NCI-H748 (cell line): ENCODE measurements around the gene RIPK3.
"Not testable (repeated sequence)": the region's sequence is repeated elsewhere in the genome, so short reads cannot be mapped to it uniquely, and the experiment has no call there.

ENCODE experiments used
- DNase-seq: peaks from one replicate; lab custom pipeline; 2025; ENCODE audit not compliant: unreplicated experiment; lab: John Stamatoyannopoulos, UW

RIPK3 gene

DNA sequence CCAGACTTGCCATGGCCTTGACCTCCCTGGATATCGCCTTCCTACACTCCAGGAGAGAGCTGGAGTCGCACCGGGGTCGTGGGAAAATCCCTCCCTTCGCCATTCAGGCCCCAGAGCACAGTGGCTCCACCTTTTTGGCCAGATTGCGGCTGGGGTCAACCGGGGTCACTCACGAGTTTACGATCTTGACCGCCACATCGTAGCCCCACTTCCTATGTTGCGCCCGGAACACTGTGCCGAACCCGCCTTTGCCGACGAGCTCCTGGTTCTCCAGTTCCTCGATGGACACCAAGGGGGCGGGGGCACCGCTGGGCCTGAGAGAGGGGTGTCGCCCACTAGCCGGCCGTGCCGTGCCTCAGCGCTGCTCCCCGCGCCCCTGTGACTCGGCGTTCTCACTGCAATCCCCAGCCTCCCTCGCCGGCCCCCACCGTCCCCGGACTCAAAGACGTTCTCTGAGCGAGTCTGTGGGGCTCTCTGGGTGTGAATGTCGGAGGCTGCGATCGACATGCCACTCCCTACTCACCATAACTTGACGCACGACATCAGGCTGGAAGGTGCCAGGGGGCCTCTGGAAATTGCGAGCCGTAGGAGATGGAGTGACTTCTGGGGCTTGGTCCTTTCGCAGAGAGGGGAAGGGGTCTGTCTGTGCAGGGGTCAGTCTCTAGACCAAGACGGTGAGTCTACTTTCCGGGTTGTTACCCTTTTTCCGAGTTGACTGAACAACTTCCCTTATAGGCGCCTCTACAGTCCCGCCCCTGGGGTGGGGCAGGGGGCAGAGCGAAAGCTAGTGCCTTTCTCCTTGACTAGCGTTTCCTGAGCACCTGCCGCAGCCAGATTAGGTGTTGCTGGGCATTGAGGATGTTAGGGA lies at the start of gene RIPK3:
Gene RIPK3 (minus strand): TSS at position 708 of the 868 bp plus-strand sequence. CDS start 165 bp downstream, at position 543.
- DNase-seq = no peak

DNA sequence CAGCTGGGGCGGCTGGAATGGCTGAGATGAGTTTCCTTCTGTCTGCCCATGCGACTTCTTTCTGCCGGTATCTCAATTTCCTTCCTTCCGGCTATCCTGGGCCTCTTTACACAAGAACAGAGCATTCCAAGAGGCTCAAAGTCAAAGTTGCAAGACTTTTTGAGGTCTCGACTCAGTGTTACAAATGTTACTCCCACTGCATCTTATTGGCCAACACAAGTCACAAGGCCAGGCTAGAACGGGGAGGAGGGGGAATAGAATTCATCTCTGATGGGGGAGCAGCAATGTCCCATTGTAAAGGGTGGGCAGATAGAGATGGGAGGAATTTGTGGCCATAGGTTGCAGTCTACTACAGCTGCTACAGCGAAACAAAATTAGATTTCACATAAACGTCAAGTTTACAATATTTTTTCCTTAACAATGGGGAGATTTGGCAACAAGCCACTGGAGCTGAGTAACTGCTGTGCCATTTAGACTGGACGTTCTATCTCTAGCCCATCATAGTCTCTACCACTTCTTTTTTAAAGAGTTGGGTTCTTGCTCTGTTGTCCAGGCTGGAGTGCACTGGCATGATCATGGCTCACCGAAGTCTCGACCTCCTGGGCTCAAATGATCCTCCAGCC lies 49.5 kb upstream of the RIPK3 start:
- DNase-seq = no peak

DNA sequence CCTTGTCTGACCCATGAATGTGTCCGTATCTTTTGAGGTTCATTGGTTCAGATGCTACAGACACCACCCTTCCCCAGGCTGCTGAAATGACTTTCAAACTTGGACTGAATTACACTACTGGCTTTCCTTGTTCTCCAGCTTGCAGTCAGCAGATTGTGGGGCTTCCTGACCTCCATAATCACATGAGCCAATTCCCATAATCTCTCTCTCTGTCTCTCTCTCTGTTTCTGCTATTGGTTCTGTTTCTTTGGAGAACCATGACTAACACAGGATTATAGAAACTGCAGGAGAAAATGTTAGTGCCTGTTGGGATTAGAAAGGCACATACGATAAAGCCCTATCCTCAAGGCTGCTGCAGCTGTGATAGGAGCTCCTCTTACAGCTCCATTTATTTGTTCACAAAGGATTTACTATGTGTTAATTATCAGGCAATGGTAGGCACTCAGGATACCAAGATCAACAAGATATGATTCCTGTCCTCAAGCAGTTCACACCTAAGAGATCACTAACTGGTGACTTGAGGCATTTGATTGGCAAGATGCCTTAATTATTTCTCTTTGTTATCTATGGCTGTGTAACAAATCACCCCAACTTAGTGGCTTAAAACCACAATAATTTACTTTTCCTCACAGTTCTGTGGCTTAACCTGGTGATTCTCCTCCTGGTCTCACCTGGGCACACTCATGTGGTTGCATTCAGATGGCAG lies 48.8 kb upstream of the RIPK3 start:
- no peak for DNase-seq

DNA sequence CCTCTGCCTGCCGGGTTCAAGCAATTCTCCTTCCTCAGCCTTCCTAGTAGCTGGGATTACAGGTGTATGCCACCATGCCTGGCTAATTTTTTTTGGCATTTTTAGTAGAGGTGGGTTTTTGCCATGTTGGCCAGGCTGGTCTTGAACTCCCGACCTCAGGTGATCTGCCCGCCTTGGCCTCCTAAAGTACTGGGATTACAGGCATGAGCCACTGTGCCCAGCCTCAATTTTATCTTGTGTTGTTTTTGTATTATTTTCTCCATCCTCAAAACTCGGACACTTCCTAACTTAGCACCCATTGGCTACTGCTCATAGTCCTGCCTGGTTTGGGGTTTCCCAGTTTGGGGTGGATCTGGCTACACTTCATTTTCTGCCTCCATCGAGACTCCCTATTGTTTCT lies 47.8 kb upstream of the RIPK3 start:
- DNase-seq = not testable (repeated sequence)

DNA sequence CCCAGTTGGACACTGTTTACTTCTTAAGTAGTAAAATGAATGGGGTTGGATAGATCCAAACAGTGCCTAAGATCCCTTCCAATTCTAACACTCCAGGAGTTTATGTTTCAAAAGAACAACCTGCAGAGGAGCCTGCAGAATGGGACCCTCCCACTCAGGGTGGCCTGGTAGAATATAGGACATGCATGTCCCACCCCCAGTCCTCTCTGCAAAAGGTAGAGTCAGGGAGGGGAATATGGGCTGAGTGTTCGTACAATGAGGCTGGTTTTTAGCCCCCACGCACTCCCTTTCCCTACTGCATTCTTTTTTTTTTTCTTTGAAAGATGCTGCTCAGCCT lies 47.2 kb upstream of the RIPK3 start:
- DNase-seq = no peak

DNA sequence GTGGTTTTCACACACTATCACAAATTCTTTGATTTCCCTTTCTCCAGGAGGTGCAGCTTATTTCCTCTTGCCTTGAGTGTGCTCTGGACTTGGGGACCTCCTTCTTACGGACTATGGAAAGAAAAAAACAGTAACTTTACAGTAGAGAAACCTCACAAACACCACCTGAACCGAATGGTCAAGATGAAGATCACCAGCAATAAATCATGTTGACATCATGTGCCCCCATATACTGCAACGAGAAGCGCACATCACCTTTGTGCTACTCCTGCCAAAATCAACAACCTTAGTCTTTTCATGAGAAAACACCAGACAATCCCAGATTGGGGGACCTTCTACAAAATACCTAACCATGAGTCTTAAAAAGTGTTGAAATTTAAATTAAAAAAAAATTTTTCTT lies 45.7 kb upstream of the RIPK3 start:
- no peak for DNase-seq

DNA sequence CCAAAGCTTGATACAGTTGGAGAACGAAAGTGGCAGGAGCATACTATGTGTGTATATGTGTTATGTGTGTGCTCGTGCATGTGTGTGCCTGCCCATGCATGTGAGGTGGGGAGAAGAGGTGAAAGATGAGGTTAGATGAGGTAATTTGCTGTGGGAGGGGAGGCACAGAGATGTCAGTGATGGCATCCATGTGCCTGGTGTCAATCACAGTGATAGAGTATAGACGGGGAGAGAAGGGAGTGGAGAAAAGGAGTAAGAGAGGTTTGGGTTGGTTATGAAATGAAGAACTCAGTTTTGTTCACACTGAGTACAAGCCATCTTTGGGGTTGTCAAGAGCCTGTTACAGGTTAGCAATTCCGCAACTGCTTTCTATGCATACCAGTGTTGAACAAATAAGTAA lies 44.4 kb upstream of the RIPK3 start:
- no peak for DNase-seq

DNA sequence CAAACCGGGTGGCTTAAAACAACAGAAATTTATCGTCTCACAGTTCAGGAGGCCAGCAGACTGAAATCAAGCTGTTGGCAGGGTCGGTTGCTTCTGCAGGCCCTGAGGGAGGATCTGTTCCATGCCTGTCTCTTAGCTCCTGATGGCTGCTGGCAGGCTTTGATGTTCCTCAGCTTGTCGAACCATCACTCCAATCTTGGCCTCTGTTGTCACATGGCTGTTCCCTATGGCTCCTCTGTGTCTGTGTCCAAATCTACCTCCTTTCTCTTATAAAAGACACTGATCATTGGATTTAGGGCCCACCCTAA lies 42.2 kb upstream of the RIPK3 start:
- DNase-seq = no peak

DNA sequence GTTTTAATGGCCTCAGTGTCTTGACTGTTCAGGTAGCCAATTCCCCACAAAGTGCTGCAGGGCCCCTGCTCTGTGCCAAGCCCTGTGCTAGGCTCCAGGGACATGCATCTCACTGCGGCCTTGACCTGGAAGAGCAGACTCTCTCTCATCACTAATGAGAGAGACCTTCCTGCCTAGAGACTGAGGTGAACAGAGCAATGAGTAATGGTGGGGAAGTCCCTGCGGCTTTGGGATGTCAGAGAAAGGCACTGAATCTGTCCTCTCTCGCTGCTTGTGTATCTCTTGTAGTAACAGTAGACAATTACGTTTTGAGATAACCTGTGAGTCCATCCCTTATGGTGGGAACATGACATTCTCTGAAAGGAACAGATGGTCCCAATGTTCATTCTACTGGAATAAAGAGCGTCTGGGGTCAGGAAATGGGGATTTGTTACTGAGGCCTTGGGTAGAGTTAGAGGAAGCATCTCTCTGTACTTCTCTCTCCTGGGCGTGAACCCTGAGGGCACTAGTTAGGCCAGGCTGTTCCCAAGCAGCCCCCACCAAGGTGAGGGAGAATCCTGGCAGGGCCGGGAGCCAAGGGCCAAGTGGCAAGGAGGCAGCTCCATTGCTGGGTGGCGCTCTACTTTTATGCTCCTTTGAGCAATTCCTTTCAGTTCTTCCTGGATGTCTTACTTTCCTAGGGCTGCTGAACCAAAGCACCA lies 41.7 kb upstream of the RIPK3 start:
- no peak for DNase-seq

DNA sequence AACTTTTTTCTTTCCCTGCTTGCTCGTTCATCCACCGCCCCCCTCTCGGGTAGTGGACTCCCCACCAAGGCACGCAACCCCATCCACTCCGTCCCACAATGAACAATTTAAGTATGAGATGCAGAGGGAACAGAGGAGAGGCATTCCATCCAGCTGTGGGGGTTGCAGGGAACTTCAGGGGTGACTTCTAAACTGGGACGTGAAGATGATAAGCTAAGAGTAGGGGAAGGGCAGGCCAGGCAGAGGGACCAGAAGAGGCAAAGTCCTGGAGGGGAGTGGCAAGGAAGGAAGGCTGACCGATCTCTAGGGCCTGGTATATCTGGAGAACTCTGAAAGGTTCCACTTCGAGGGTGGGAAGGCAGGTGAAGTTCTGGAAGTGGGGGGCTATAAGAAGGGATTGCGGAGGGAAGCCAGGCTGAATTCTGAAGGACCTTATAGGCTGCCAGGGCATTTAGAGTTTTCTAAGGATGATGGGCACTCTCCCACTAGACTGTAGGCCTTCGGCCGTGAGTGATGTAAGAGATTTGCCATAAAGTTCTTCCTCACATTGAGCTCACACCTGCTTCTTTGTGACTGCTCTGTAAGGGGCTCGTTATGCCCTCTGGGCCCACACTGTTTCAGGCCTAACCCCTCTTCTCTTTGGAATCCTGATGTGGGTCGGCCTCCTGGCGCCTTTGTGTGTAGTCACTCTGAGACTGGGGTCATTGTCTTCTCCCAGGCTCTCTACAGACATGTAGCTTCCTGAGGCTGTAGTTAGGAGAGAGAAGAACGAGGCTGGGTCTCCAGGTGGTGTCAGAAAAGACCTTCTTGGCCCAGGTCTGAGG lies 40.3 kb upstream of the RIPK3 start:
- no peak for DNase-seq

DNA sequence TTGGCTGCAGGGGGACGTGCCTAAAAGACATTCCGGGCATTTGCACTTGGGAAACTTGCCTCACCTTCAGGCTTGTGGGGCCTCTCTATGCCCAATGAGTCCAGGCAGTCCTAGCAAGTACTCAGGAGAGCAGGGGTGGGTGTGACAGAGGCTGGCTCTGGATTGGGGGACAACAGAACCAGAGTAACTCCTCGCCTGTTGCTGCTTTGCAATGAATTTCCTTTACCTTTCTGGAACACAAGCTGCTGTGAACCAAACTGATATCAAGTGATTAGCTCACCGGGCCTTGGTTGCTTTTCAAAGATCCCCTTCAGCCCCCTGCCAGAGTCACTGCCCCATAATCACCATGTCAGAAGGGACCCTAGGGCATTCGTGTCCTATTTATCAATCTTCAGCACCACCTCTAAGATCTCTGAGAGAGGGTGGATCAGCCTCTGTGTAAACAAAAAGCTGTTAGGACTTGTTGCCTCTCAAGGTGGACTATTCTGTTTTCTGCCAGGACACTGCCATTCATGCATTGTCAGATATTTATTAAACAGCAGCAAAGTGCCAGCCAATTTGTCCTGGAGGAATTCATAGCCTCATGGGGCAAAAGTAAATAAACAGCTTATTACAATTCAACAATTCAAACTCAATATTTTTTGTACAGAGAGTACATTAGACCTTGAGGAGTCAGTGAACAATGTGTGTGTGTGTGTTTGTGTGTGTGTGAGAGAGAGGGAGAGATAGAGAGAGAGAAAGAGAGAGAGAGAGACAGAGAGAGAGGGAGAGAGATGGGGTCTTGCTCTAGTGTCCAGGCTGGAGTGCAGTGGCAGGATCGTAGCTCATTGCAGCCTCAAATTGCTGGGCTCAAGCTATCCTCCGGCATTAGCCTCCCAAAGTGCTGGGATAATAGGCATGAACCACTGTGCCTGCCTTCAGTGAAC lies 39.5 kb upstream of the RIPK3 start:
- DNase-seq = no peak

DNA sequence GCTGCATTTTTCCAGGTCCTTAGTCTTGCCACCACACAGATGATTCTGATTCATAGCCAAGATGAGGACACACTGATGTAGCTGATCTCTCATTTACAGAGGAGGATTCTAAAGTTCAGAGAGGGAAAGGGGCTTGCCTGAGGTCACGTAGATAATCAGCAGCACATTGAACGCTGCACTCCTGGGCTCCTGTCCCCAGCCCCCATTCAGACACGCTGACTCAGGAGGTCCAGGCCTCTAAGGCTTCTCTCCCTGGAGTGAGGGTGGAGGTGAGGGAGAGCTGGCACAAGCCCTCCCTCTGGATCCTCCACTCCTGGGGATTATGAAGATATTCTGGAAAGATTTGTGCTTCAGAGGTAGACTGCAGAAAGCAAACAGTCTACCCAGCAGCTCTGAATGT lies 38.5 kb upstream of the RIPK3 start:
- DNase-seq = no peak

DNA sequence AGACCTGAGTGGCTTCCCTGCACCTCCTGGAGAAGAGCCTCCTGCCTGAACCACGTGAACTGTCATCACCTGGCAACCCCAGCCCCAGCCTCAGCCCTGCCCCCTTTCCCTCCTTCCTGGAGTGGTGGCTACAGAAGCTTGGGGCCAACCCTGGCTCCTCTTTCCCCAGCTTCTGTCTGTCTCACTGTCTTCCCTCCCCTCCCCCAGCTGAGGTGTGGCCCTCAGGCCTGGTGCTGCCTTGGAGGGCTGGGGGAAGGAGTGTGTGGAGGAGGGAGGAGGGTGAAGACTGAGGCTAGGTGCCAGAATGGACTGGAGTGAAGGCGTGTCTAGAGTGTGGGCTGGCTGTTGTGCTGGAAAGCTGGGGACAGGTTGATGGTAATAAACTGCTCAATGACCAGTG lies 37.9 kb upstream of the RIPK3 start:
- DNase-seq = no peak

DNA sequence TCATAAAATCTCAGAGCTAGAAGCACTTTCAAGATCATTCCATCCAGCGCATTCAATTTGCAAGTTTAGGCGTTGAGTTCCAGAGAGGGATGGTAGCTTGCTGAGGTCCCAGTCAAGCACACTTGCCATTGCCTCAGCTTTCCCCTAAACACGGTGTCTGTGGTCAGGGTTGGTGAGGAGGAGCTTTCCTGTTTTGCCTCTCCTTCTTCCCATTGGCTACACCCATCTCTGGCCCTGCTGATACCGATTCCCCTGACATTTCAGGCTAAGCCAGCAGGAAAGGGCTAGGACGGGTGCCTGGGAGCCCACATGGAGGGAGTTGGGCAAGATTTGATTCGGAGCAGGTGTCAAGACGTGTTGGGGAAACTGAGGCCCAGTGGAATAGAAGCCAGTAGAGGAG lies 37.3 kb upstream of the RIPK3 start:
- DNase-seq = no peak

DNA sequence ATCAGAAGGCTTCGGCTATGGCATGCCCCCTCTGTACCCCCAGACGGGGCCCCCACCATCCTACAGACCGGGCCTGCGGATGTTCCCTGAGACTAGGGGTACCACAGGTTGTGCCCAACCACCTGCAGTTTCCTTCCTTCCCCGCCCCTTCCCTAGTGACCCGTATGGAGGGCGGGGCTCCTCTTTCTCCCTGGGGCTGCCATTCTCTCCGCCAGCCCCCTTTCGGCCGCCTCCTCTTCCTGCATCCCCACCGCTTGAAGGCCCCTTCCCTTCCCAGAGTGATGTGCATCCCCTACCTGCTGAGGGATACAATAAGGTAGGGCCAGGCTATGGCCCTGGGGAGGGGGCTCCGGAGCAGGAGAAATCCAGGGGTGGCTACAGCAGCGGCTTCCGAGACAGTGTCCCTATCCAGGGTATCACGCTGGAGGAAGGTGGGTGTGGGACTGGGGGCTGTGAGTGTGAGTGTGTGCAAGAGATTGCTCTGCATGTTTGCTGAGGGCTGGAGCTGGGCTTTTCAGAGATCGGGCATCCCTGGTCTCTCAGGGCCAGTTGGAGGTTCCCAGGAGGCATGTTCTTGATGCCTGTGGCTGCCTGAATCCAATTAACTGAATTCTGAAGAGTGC lies 36.8 kb upstream of the RIPK3 start:
- DNase-seq = no peak

DNA sequence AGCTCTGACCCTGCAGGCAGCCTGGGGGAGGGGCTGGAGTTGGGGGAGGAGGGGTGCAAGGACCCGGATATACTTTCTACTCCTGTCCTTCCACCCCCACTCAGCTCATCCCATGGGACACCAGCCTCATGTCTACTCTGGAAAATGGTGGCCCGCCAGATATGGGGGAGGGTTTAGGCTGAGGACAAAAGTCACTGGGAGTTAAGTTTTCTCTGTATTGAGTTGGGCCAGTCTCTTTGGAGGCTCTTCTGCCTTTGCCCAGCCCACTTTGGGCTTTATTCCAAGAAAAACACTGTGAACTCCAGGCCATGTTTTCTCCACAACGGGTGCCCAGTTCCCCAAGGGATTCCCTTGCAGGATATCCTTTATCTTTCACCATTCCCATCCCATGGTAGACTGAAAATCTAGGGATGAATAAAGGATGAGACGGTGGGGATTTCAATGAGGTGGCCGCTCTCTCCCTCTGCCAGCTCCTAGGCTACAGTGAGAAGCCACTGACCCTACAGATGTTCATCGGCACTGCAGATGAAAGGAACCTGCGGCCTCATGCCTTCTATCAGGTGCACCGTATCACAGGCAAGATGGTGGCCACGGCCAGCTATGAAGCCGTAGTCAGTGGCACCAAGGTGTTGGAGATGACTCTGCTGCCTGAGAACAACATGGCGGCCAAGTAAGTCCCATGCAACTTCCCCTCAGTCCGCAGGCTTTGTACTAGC lies 33.1 kb upstream of the RIPK3 start:
- no peak for DNase-seq

DNA sequence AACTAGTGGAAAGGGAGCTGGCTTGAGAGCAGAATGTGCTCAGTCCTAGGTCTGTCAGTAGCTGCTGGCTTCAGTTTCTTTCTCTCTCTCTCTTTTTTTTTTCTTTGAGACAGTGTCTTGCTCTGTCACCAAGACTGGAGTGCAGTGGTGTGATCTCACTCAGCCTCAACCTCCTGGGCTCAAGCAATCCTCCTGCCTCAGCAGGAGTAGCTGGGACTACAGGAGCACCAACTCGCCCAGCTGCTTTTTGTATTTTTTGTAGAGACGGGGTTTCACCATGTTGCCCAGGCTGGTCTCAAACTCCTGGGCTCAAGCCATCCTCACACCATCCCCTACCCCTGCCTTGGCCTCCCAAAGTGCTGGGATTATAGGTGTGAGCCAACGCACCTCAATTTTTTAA lies 31.8 kb upstream of the RIPK3 start:
- not testable (repeated sequence) for DNase-seq

DNA sequence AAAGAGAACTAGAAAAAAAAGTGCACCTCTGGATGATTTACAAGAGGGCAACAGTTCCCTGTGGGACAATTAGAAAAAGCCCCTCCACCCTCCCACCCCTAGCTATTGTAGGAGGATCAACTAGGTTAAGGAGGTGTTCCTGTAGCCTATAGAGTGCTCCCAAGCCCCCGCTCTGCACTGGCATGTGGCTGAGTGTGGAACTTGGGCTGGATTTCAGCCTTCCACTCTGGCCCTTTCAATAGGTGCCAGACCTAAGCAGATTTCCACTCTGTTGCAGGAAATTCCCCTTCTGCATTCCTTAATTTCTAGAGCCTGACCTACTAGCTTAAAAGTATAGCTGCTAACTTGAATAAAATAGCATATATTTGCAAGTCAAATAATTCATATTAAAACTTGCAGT lies 31.0 kb upstream of the RIPK3 start:
- no peak for DNase-seq
